Islet of Langerhans (tissue), 1 donor: Measurements from ENCODE around the gene TMC1.
"Not testable (repeated sequence)": the region's sequence is repeated elsewhere in the genome, so short reads cannot be mapped to it uniquely, and the experiment has no call there.

Source experiments
- FAIRE-seq: peaks from one replicate; lab custom pipeline; 2011; peaks lifted over from hg19 to GRCh38; lab: Jason Lieb, UNC

Gene TMC1

GRCh38 chr9:72521416-72521815 is at the start of gene TMC1:
Gene TMC1, plus strand, starts transcription at chr9:72521608. Its CDS starts 127,041 bp downstream, at chr9:72648649.
- FAIRE-seq = not testable (repeated sequence)

GRCh38 chr9:72473474-72474261 is 47.7 kb upstream of the TMC1 start:
- FAIRE-seq = peak; percentile 58

- FAIRE-seq = no peak
Measured at GRCh38 chr9:72474676-72475075, 46.7 kb upstream of the TMC1 start.

GRCh38 chr9:72476100-72476499 is 45.3 kb upstream of the TMC1 start:
- no peak for FAIRE-seq

- FAIRE-seq = no peak
Measured at GRCh38 chr9:72476617-72477437, 44.6 kb upstream of the TMC1 start.

- peak; percentile 9 for FAIRE-seq
Measured at GRCh38 chr9:72477930-72478518, 43.4 kb upstream of the TMC1 start.

GRCh38 chr9:72478966-72479365 is 42.4 kb upstream of the TMC1 start:
- FAIRE-seq = no peak

GRCh38 chr9:72480261-72480660 is 41.1 kb upstream of the TMC1 start:
- not testable (repeated sequence) for FAIRE-seq

- FAIRE-seq = peak; percentile 98
Measured at GRCh38 chr9:72480921-72481320, 40.5 kb upstream of the TMC1 start.

GRCh38 chr9:72485821-72486593 is 35.4 kb upstream of the TMC1 start:
- no peak for FAIRE-seq

- no peak for FAIRE-seq
Measured at GRCh38 chr9:72486594-72486955, 34.8 kb upstream of the TMC1 start.

GRCh38 chr9:72487665-72488064 is 33.7 kb upstream of the TMC1 start:
- not testable (repeated sequence) for FAIRE-seq

- FAIRE-seq = no peak
Measured at GRCh38 chr9:72489986-72490385, 31.4 kb upstream of the TMC1 start.

- FAIRE-seq = no peak
Measured at GRCh38 chr9:72491242-72491641, 30.2 kb upstream of the TMC1 start.

- no peak for FAIRE-seq
Measured at GRCh38 chr9:72494051-72494450, 27.4 kb upstream of the TMC1 start.

GRCh38 chr9:72497447-72498046 is 23.9 kb upstream of the TMC1 start:
- FAIRE-seq = peak; percentile 72

GRCh38 chr9:72506615-72507014 is 14.8 kb upstream of the TMC1 start:
- FAIRE-seq = no peak

GRCh38 chr9:72509053-72509452 is 12.4 kb upstream of the TMC1 start:
- FAIRE-seq = peak; percentile 9

GRCh38 chr9:72509635-72510034 is 11.8 kb upstream of the TMC1 start:
- FAIRE-seq = peak; percentile 97

GRCh38 chr9:72521011-72521410 is 397 bp upstream of the TMC1 start:
- FAIRE-seq = not testable (repeated sequence)

GRCh38 chr9:72524820-72525540 is 3.6 kb downstream of the TMC1 start:
- FAIRE-seq = peak; percentile 88
